RWPE2 (cell line): ENCODE results near the gene KRTAP10-3.

Source experiments
- ATAC-seq: fragments of 200-7000 bp; cut with Tn5 transposase; 3 replicates; pipeline ENCODE4 v1.9.1; 2021; ENCODE audit warnings: low read depth
- DNase-seq: peaks from one replicate; pipeline ENCODE4 v3.0.0-alpha.2; 2020; ENCODE audit warnings: low spot score
- H3K27ac ChIP-seq: fragments of 450-650 bp; 2 replicates; pipeline ENCODE4 v1.5.1; 2017; ENCODE audit warnings: mild to moderate bottlenecking; ENCODE audit not compliant: poor library complexity, severe bottlenecking
- H3K27me3 ChIP-seq: fragments of 250-450 bp; sonication (Bioruptor Pico); 2 replicates; pipeline ENCODE4 v1.5.1; 2021; ENCODE audit warnings: mild to moderate bottlenecking, moderate library complexity; ENCODE audit not compliant: insufficient read depth, poor library complexity, severe bottlenecking
- H3K36me3 ChIP-seq: fragments of 250-450 bp; sonication (Bioruptor Pico); 2 replicates; pipeline ENCODE4 v1.5.1; 2020; ENCODE audit warnings: low read depth, mild to moderate bottlenecking, moderate library complexity
- H3K4me1 ChIP-seq: fragments of 250-450 bp; sonication (Bioruptor Pico); 2 replicates; pipeline ENCODE4 v1.5.1; 2021; ENCODE audit warnings: mild to moderate bottlenecking, moderate library complexity; ENCODE audit not compliant: insufficient read depth, poor library complexity, severe bottlenecking
- H3K4me3 ChIP-seq: fragments of 250-450 bp; sonication (Bioruptor Pico); 2 replicates; pipeline ENCODE4 v1.5.1; 2021; ENCODE audit warnings: mild to moderate bottlenecking, moderate library complexity; ENCODE audit not compliant: severe bottlenecking
- H3K9me3 ChIP-seq: fragments of 250-450 bp; sonication (Bioruptor Pico); 2 replicates; pipeline ENCODE4 v1.5.1; 2021; ENCODE audit warnings: mild to moderate bottlenecking, moderate library complexity; ENCODE audit not compliant: severe bottlenecking
- CTCF ChIP-seq: fragments of 450-650 bp; IDR thresholded peaks from one replicate; pipeline ENCODE4 v1.5.1; 2017; ENCODE audit warnings: mild to moderate bottlenecking, moderate library complexity; ENCODE audit not compliant: poor library complexity, severe bottlenecking

KRTAP10-3 gene

GRCh38 chr21:44512496-44513388 lies 45.9 kb downstream of the KRTAP10-3 start:
- Histone ChIP-seq H3K27ac (no peak overlapping the region), H3K4me1 (no peaks in the 10 kb centered on the region), H3K4me3 (no peak overlapping the region), H3K9me3 (no peaks in the 10 kb centered on the region), H3K27me3 (no peaks in the 10 kb centered on the region), H3K36me3 (no peaks in the 10 kb centered on the region)
- DNase-seq (no peak), ATAC-seq (no peak)
- no peak for TF ChIP-seq CTCF

GRCh38 chr21:44511938-44512275 lies 46.7 kb downstream of the KRTAP10-3 start:
- TF ChIP-seq CTCF = no peak
- Histone ChIP-seq H3K27me3 (no peaks in the 10 kb centered on the region), H3K4me3 (no peak overlapping the region), H3K9me3 (no peaks in the 10 kb centered on the region), H3K27ac (no peak overlapping the region), H3K36me3 (no peaks in the 10 kb centered on the region), H3K4me1 (no peaks in the 10 kb centered on the region)
- no peak for ATAC-seq
- no peak for DNase-seq

- no peak for ATAC-seq
- H3K27me3 ChIP-seq = no peaks in the 10 kb centered on the region
Observed at GRCh38 chr21:44511219-44511937, 47.2 kb downstream of the KRTAP10-3 start.

DNA sequence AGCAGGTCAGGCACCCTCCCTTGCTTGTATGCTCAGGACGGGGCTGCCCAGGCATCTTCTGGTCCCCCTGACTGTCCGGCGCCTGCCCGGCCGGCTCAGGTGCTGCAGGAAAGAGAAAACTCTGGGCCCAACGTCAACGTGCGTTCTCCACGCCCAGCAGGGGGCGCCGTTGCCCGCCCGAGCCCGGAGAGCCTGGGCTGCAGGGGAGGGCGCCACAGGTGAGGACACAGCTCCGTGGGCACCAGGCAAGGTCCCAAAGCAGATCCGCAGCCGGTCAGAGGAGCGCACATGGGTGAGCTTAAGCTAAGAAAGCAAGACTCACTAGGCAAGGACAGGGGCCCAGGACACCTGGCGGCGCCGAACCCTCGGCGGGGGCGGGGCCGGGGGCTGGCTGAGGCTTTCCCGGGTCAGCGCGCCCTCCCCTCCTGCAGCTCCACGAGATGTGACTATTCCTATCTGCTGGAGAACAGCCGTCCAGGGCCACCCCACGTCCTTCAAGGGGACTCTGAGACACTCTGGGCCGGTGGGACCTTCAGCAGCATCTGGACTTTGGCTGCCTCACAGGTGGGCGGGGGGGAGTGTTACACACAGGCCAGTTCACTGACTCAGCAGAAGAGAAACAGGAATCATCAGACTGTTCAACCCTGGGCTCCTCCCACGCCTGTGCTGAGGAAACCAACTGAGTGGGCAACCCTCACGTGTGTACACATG lies 47.9 kb downstream of the KRTAP10-3 start:
- no peak for DNase-seq
- ATAC-seq = peak; percentile 53
- Histone ChIP-seq H3K9me3 (no peaks in the 10 kb centered on the region), H3K4me3 (no peak overlapping the region), H3K27me3 (no peaks in the 10 kb centered on the region), H3K36me3 (no peaks in the 10 kb centered on the region), H3K4me1 (no peaks in the 10 kb centered on the region), H3K27ac (no peak overlapping the region)
- peak; percentile 69 for TF ChIP-seq CTCF

More at GRCh38 chr21:44511219-44511937, 47.2 kb downstream of the KRTAP10-3 start:
- Histone ChIP-seq H3K4me3 (no peak overlapping the region), H3K4me1 (no peaks in the 10 kb centered on the region), H3K9me3 (no peaks in the 10 kb centered on the region), H3K36me3 (no peaks in the 10 kb centered on the region), H3K27ac (no peak overlapping the region)
- DNase-seq = no peak
- no peak for TF ChIP-seq CTCF
